Kidney (tissue), 14 donors: ENCODE results near the gene UGT1A10. TPM values are rescaled to one million over a fixed set of nuclear protein-coding genes. Genes with fewer than 3 reads are reported as not detected.

Source experiments
- DNase-seq, 5 donors: peaks; one replicate each; pipeline ENCODE4 v3.0.0-alpha.2; 2013 to 2020
- FAIRE-seq: peaks from 2 replicates; lab custom pipeline; 2012; peaks lifted over from hg19 to GRCh38; lab: Jason Lieb, UNC
- H3K27ac ChIP-seq, 2 donors: one replicate each; pipeline ENCODE4 v1.7.0; 2013; ENCODE audit warnings: low read depth in 2 of 2, low read length in 2 of 2, inconsistent platforms in 1 of 2
- H3K27me3 ChIP-seq: one replicate; pipeline ENCODE4 v1.7.1; 2013; ENCODE audit warnings: low read length, inconsistent platforms; ENCODE audit not compliant: control insufficient read depth, insufficient read depth
- H3K36me3 ChIP-seq, 3 donors: one replicate each; pipeline versions ENCODE4 v1.7.0 to v1.7.1; 2013; ENCODE audit warnings: low read length in 3 of 3, control low read depth in 1 of 3, inconsistent platforms in 1 of 3; ENCODE audit not compliant: insufficient read depth in 3 of 3, control insufficient read depth in 2 of 3
- H3K4me1 ChIP-seq, 3 donors: one replicate each; pipeline versions ENCODE4 v1.7.0 to v1.7.1; 2013; ENCODE audit warnings: low read length in 3 of 3, inconsistent platforms in 1 of 3, low read depth in 1 of 3; ENCODE audit not compliant: control insufficient read depth in 2 of 3, insufficient read depth in 2 of 3
- H3K4me3 ChIP-seq, 3 donors: one replicate each; pipeline versions ENCODE4 v1.7.0 to v1.8.1; 2013; ENCODE audit warnings: low read length in 3 of 3, control low read depth in 1 of 3, inconsistent platforms in 1 of 3
- H3K9ac ChIP-seq, 3 donors: one replicate each; pipeline versions ENCODE4 v1.7.0 to v1.7.1; 2013; ENCODE audit warnings: low read length in 3 of 3, control low read depth in 1 of 3, inconsistent platforms in 1 of 3
- H3K9me3 ChIP-seq, 3 donors: one replicate each; pipeline versions ENCODE4 v1.7.0 to v1.7.1; 2013; ENCODE audit warnings: low read length in 3 of 3, control low read depth in 1 of 3, inconsistent platforms in 1 of 3; ENCODE audit not compliant: control insufficient read depth in 2 of 3, insufficient read depth in 1 of 3
- CTCF ChIP-seq: IDR thresholded peaks from 3 replicates; pipeline ENCODE4 v1.5.1; 2012; ENCODE audit warnings: mild to moderate bottlenecking, moderate library complexity, borderline replicate concordance; ENCODE audit not compliant: insufficient read depth; ENCODE audit errors: extremely low read depth
- intact Hi-C: fragments of 100-400 bp; cut with DNase I; formaldehyde crosslinking; loops from one replicate; pipeline ENCODE4 v1.11.1; 2022
- polyA plus RNA-seq: library from polyadenylated mRNA; stranded (reverse); fragments of 350-450 nt; fragmentation: Illumina TruSeq; extraction: RNeasy Lipid Tissue Mini Kit (QIAGEN cat#74804); gene quantifications from one replicate; pipeline ENCODE4 v1.2.3, GENCODE V29; 2014; ENCODE audit warnings: low read depth, low replicate concordance; ENCODE audit not compliant: insufficient read depth
- total RNA-seq: library from RNA; stranded (reverse); fragmentation: NEBNext Ultra II Directional; extraction: Animal tissue kit (Norgen Biotek cat#: 25700); gene quantifications from one replicate; pipeline ENCODE4 v1.2.1, GENCODE V29; 2021
- donor health status: control.
- donor health status: control.
- donor health status: control.
- donor health status: control.
- donor health status: control.
- donor health status: DM: yes; HTN: yes; CAD: no.
- donor health status: Normal renal cell carcinoma (clear cell type).

Gene UGT1A10
- total and polyA plus RNA-seq, 2 donors from 2014 or later = 6.6 TPM; not detected in 1

- H3K9me3 ChIP-seq = no peaks in the 10 kb centered on the region
- TF ChIP-seq CTCF = no peak
- no peak for FAIRE-seq
- no peaks in the 10 kb centered on the region for H3K27me3 ChIP-seq
- intact Hi-C loops = no loop called here
- peak overlapping the region; percentile 23 to 51 for H3K27ac ChIP-seq
- H3K4me3 ChIP-seq = no peak overlapping the region
- no peak for DNase-seq
- H3K36me3 ChIP-seq = peaks cover 0 to 4% (median 0%) of the 10 kb centered on the region in 3 donors
- H3K9ac ChIP-seq = no peak overlapping the region
- H3K4me1 ChIP-seq = peaks cover 0 to 19% (median 7%) of the 10 kb centered on the region in 3 donors
These were observed 70.5 kb downstream of the UGT1A10 start for GRCh38 chr2:233706720-233707119.

- intact Hi-C loops = no loop called here
- Histone ChIP-seq H3K27me3 (no peaks in the 10 kb centered on the region), H3K9me3 (no peaks in the 10 kb centered on the region), H3K27ac (no peak overlapping the region), H3K4me3 (no peak overlapping the region), H3K36me3 (peaks cover 0 to 4% (median 0%) of the 10 kb centered on the region in 3 donors), H3K4me1 (peaks cover 0 to 19% (median 7%) of the 10 kb centered on the region in 3 donors), H3K9ac (no peak overlapping the region)
- FAIRE-seq = no peak
- DNase-seq = no peak
- no peak for TF ChIP-seq CTCF
These were observed 71.8 kb downstream of the UGT1A10 start for GRCh38 chr2:233707940-233708644.

GRCh38 chr2:233708942-233709341 lies 72.7 kb downstream of the UGT1A10 start:
- Histone ChIP-seq H3K4me1 (peaks cover 0 to 19% (median 7%) of the 10 kb centered on the region in 3 donors), H3K9ac (no peak overlapping the region), H3K9me3 (no peaks in the 10 kb centered on the region), H3K36me3 (peaks cover 0 to 4% (median 0%) of the 10 kb centered on the region in 3 donors), H3K27ac (no peak overlapping the region), H3K27me3 (no peaks in the 10 kb centered on the region), H3K4me3 (no peak overlapping the region)
- no peak for DNase-seq
- intact Hi-C loops = no loop called here
- no peak for FAIRE-seq
- TF ChIP-seq CTCF = no peak
